Type B pancreatic cell (in vitro differentiated cells): ENCODE data around the gene FAM13A. TPM values are rescaled to one million over a fixed set of nuclear protein-coding genes. Genes with fewer than 3 reads are reported as not detected.

Experiments
- DNase-seq: peaks from one replicate; pipeline ENCODE4 v3.0.0; 2021; ENCODE audit warnings: mixed read lengths; ENCODE audit not compliant: unreplicated experiment; ENCODE audit errors: extremely low spot score
- H3K27ac Mint-ChIP-seq: 2 replicates; pipeline ENCODE4 v1.8.0; 2021; ENCODE audit warnings: mild to moderate bottlenecking, mixed read lengths
- H3K27me3 Mint-ChIP-seq: 2 replicates; pipeline ENCODE4 v1.8.0; 2021; ENCODE audit warnings: mixed read lengths
- H3K36me3 Mint-ChIP-seq: 2 replicates; pipeline ENCODE4 v1.8.0; 2021; ENCODE audit warnings: mixed read lengths
- H3K4me1 Mint-ChIP-seq: one replicate; pipeline ENCODE4 v1.8.0; 2021; ENCODE audit warnings: mixed read lengths; ENCODE audit not compliant: unreplicated experiment
- H3K4me3 Mint-ChIP-seq: 2 replicates; pipeline ENCODE4 v1.8.0; 2021; ENCODE audit warnings: mild to moderate bottlenecking, mixed read lengths
- H3K9me3 Mint-ChIP-seq: 2 replicates; pipeline ENCODE4 v1.8.0; 2021; ENCODE audit warnings: mixed read lengths
- total RNA-seq: library from RNA; stranded (reverse); gene quantifications from 2 replicates; pipeline ENCODE4 v1.2.1, GENCODE V29; 2021; ENCODE audit warnings: low replicate concordance
- TF ChIP-seq, protein P1 (sequence below): fragments of 200-600 bp; sonication (generic); conservative IDR thresholded peaks from 2 replicates; pipeline ENCODE4 v1.5.0; 2021; ENCODE audit warnings: antibody characterized with exemption, mild to moderate bottlenecking

FAM13A gene
- total RNA-seq, 1 donor from 2014 or later, result 29.5 TPM

DNA sequence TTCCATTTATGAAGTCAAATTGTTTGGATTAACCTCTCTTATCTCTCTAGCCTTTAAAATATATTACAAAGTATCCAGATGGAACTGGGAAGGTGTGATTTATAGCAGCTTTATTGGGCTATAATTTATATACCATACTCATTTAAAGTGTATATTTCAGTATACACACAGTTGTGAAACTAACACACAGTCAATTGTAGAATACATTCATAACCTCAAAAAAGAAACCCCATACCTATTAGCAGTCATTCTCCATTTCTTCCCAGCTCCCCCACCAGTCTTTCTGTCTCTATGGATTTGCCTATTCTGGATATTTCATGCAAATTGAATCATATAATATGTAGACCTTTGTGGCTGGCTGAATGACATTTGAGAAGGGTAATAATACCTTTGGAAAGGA lies 351.8 kb downstream of the FAM13A start:
- Mint-ChIP-seq H3K27me3 (no peaks in the 10 kb centered on the region), H3K9me3 (no peaks in the 10 kb centered on the region), H3K4me3 (no peak overlapping the region), H3K4me1 (peaks cover 5% of the 10 kb centered on the region), H3K27ac (no peak overlapping the region), H3K36me3 (no peaks in the 10 kb centered on the region)
- no peak for DNase-seq
- TF ChIP-seq, protein P1, sequence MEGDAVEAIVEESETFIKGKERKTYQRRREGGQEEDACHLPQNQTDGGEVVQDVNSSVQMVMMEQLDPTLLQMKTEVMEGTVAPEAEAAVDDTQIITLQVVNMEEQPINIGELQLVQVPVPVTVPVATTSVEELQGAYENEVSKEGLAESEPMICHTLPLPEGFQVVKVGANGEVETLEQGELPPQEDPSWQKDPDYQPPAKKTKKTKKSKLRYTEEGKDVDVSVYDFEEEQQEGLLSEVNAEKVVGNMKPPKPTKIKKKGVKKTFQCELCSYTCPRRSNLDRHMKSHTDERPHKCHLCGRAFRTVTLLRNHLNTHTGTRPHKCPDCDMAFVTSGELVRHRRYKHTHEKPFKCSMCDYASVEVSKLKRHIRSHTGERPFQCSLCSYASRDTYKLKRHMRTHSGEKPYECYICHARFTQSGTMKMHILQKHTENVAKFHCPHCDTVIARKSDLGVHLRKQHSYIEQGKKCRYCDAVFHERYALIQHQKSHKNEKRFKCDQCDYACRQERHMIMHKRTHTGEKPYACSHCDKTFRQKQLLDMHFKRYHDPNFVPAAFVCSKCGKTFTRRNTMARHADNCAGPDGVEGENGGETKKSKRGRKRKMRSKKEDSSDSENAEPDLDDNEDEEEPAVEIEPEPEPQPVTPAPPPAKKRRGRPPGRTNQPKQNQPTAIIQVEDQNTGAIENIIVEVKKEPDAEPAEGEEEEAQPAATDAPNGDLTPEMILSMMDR, result no peak

DNA sequence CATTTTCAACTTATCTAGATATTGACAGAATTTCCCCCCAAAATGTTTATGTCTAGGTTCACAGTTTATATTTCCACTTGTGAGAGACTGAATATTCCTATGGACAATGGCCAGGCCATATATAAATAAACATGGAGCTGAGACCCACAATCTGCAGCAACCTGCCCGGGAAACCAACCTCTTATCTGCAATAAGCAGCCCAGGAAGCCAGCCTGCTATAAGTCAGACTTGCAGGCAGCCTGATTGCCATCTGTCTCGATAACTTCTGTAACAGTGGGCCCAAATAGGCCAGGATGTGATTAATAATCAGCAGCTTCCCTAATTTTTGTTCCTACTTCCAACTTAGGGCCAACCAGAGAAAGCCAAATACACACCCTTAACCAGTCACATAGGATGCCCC lies 354.2 kb downstream of the FAM13A start:
- TF ChIP-seq, protein P1, result no peak
- H3K9me3 Mint-ChIP-seq, result no peaks in the 10 kb centered on the region
- peaks cover 4% of the 10 kb centered on the region for H3K36me3 Mint-ChIP-seq
- no peak overlapping the region for H3K27ac Mint-ChIP-seq
- no peak overlapping the region for H3K4me3 Mint-ChIP-seq
- H3K4me1 Mint-ChIP-seq, result peaks cover 5% of the 10 kb centered on the region
- no peak for DNase-seq
- H3K27me3 Mint-ChIP-seq, result no peaks in the 10 kb centered on the region

DNA sequence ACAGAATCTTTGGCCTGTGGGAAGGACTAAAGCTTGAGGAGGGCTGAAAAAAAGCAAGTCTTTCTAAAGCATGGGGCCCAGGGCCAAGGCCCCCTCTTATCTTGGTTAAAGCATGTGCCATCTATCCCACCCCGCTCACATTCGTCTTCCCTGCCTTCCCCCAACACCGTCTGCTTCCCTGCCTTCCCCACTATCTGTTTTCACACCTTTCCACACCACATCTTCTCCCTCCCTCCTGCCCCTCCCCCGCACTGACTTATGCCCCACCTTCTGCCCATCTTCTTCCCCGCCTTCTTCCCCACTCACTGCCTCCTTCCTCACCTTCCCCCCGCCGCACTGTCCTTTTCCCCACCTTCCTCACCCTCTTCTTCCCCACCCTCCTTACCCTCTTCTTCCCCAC lies 358.5 kb downstream of the FAM13A start:
- H3K9me3 Mint-ChIP-seq, result no peaks in the 10 kb centered on the region

DNA sequence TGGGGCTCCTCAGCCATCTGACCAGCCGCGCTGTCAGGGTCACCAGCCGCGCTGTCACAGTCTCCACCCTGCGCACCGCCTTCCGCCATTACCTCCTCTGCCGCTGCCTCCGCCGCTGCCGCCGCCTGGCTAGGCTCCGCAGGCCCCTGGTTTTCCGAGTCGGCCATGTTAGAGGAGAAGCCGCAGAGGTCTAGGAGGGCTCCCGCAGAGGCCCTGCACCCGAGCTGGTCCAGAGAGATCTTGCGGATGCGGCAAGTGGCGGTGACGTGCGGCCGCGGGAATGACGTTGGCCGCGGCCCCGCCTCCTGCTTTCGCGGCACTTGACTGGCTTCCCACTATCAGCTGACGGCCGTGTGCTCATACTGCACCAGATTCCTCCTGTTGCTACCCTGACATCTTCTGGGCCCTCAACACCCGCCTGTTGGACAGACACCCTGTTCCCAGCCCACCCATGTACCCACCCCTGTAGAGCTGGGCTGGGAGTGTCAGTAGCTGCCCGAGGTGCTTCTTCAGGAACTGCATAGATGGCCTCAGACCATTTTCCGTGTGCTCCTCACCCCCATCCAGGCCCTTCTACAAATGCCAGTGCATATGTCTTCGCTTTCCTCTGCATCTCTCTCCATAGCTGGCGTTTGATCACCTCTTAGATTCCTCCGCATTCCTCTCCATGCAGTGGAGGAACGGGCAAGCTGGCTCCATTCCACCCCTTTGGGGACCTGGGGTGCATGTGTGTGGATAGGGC lies 359.2 kb downstream of the FAM13A start, which contains the start of gene NAP1L5:
Gene NAP1L5, minus strand, starts transcription at position 242 of the 742 bp plus-strand sequence. Its CDS starts 75 bp downstream, at position 167.
- Mint-ChIP-seq H3K4me3 (peak within 1 kb of the TSS; percentile 88), H3K27me3 (no peaks in the 10 kb centered on the region), H3K4me1 (peaks cover 5% of the 10 kb centered on the region), H3K9me3 (no peaks in the 10 kb centered on the region), H3K27ac (peak within 1 kb of the TSS; percentile 83), H3K36me3 (peaks cover 4% of the 10 kb centered on the region)
- no peak for DNase-seq
- TF ChIP-seq, protein P1, result no peak

More for the DNA sequence above, 358.5 kb downstream of the FAM13A start:
- Mint-ChIP-seq H3K4me3 (peak overlapping the region; percentile 88), H3K27me3 (no peaks in the 10 kb centered on the region), H3K36me3 (peaks cover 4% of the 10 kb centered on the region), H3K27ac (no peak overlapping the region), H3K4me1 (peaks cover 5% of the 10 kb centered on the region)
- TF ChIP-seq, protein P1, result no peak
- no peak for DNase-seq

DNA sequence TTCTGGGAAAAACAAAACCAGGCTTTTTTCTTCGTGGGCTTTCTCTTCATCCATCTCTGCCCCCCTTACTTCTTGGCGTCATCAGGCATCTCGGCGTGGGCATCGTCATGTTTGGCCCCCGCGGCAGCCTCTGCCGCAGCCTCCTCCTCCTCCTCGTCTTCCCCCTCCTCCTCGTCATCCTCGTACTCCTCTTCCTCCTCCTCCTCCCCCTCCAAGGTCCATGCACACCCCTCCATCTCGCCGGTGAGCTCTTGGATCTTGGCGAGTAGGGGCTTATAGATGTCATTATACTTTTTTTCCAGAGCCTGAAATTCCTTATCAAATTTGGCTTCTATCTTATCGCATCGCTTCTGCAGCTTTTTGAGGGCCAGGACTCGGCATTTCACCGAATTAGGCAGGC lies 359.8 kb downstream of the FAM13A start:
- Mint-ChIP-seq H3K9me3 (no peaks in the 10 kb centered on the region), H3K27ac (peak overlapping the region; percentile 83)

More for the DNA sequence above, 359.8 kb downstream of the FAM13A start:
- H3K4me1 Mint-ChIP-seq, result peaks cover 5% of the 10 kb centered on the region
- TF ChIP-seq, protein P1, result no peak
- H3K4me3 Mint-ChIP-seq, result peak overlapping the region; percentile 88
- no peaks in the 10 kb centered on the region for H3K27me3 Mint-ChIP-seq
- no peak for DNase-seq
- H3K36me3 Mint-ChIP-seq, result peaks cover 4% of the 10 kb centered on the region
